ENCODE data around the gene MAF.

DNA sequence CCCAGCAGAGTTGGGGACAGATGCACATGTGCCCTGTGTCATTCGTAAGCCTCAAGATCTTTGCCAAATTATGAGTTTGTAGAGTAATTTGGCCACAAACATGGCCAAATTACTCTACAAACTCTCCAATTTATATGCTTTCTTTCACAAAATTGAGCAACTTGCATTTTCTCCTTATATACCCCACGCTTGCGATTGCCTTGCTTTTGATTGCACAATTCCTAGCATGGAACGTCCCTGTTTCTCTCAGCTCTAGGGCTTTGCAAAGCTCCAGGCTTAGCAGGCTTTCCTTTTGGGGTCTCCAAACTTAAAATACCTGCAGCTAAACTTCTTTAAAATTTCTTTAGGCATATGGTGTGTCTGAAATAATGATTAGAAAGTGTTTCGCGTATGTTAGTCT, 28.5 kb upstream of the MAF start:
- TF ChIP-seq, protein P1, sequence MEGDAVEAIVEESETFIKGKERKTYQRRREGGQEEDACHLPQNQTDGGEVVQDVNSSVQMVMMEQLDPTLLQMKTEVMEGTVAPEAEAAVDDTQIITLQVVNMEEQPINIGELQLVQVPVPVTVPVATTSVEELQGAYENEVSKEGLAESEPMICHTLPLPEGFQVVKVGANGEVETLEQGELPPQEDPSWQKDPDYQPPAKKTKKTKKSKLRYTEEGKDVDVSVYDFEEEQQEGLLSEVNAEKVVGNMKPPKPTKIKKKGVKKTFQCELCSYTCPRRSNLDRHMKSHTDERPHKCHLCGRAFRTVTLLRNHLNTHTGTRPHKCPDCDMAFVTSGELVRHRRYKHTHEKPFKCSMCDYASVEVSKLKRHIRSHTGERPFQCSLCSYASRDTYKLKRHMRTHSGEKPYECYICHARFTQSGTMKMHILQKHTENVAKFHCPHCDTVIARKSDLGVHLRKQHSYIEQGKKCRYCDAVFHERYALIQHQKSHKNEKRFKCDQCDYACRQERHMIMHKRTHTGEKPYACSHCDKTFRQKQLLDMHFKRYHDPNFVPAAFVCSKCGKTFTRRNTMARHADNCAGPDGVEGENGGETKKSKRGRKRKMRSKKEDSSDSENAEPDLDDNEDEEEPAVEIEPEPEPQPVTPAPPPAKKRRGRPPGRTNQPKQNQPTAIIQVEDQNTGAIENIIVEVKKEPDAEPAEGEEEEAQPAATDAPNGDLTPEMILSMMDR (optimal IDR thresholded peaks at IDR 0.05 in 1 of 3, IDR thresholded peaks at IDR 0.05 in 1 of 3, conservative IDR thresholded peaks at IDR 0.05 in 1 of 3; ENCODE audit: extremely low read depth in 1 of 3, insufficient read depth in 2 of 3, low read length in 3 of 3): no peak
- no peak for TF ChIP-seq EZH2 (IDR thresholded peaks at IDR 0.05; ENCODE audit: low read length)
